Mesenchymal stem cell (in vitro differentiated cells and primary cell): ENCODE results near the gene KIT.

Experiments used
- DNase-seq: peaks from one replicate; pipeline ENCODE4 v3.0.0-alpha.2; 2013
- H2AFZ ChIP-seq: one replicate; pipeline ENCODE4 v1.6.1; 2013; ENCODE audit warnings: low read depth, mild to moderate bottlenecking, control low read depth, inconsistent platforms, low read length, moderate library complexity
- H2AK5ac ChIP-seq: 2 replicates; pipeline ENCODE4 v1.6.1; 2013; ENCODE audit warnings: low read length, moderate library complexity, mild to moderate bottlenecking, inconsistent platforms; ENCODE audit not compliant: severe bottlenecking
- H2BK120ac ChIP-seq: one replicate; pipeline ENCODE4 v1.6.1; 2013; ENCODE audit warnings: low read depth, mild to moderate bottlenecking, inconsistent platforms, low read length, moderate library complexity
- H2BK12ac ChIP-seq, 2 experiments: one replicate each; pipeline ENCODE4 v1.6.1; 2013; ENCODE audit warnings: inconsistent platforms in 2 of 2, low read length in 2 of 2, mild to moderate bottlenecking in 2 of 2, moderate library complexity in 2 of 2, control low read depth in 1 of 2
- H2BK15ac ChIP-seq: one replicate; pipeline ENCODE4 v1.6.1; 2013; ENCODE audit warnings: mild to moderate bottlenecking, low read depth, inconsistent platforms; ENCODE audit not compliant: poor library complexity, severe bottlenecking
- H2BK5ac ChIP-seq: 2 replicates; pipeline ENCODE4 v1.6.1; 2013; ENCODE audit warnings: low read depth, mild to moderate bottlenecking, low read length, control low read depth, inconsistent platforms; ENCODE audit not compliant: poor library complexity, severe bottlenecking
- H3K14ac ChIP-seq, 2 experiments: one replicate each; pipeline ENCODE4 v1.6.1; 2013; ENCODE audit warnings: inconsistent platforms in 2 of 2, low read length in 2 of 2, control low read depth in 1 of 2, mild to moderate bottlenecking in 1 of 2, moderate library complexity in 1 of 2
- H3K18ac ChIP-seq, 2 experiments: one replicate each; pipeline ENCODE4 v1.6.1; 2013; ENCODE audit warnings: inconsistent platforms in 2 of 2, low read length in 2 of 2, control low read depth in 1 of 2, low read depth in 1 of 2, mild to moderate bottlenecking in 1 of 2
- H3K23ac ChIP-seq, 2 experiments: one replicate each; pipeline ENCODE4 v1.6.1; 2013; ENCODE audit warnings: inconsistent platforms in 2 of 2, low read length in 2 of 2, mild to moderate bottlenecking in 2 of 2, moderate library complexity in 2 of 2, control low read depth in 1 of 2
- H3K27ac ChIP-seq: 2 replicates; pipeline ENCODE4 v1.5.1; 2013; ENCODE audit warnings: mild to moderate bottlenecking, moderate library complexity, low read length, control low read depth, inconsistent platforms; ENCODE audit not compliant: poor library complexity, severe bottlenecking
- H3K27me3 ChIP-seq, 2 experiments: 2 replicates each; pipeline versions ENCODE4 v1.6.1 to v1.7.0; 2013; ENCODE audit warnings: low read length in 2 of 2, mild to moderate bottlenecking in 2 of 2, moderate library complexity in 2 of 2, control low read depth in 1 of 2, inconsistent platforms in 1 of 2; ENCODE audit not compliant: control insufficient read depth in 1 of 2, insufficient read depth in 1 of 2
- H3K36me3 ChIP-seq, 2 experiments: 2 replicates each; pipeline versions ENCODE4 v1.6.1 to v1.7.0; 2013; ENCODE audit warnings: low read length in 2 of 2, control low read depth in 1 of 2, inconsistent platforms in 1 of 2, low read depth in 1 of 2, mild to moderate bottlenecking in 1 of 2; ENCODE audit not compliant: insufficient read depth in 2 of 2, control insufficient read depth in 1 of 2
- H3K4ac ChIP-seq, 2 experiments: one replicate each; pipeline ENCODE4 v1.6.1; 2013; ENCODE audit warnings: inconsistent platforms in 2 of 2, low read length in 2 of 2, mild to moderate bottlenecking in 2 of 2, moderate library complexity in 2 of 2, control low read depth in 1 of 2, low read depth in 1 of 2
- H3K4me1 ChIP-seq: 2 replicates; pipeline ENCODE4 v1.6.1; 2013; ENCODE audit warnings: low read depth, low read length, control low read depth; ENCODE audit not compliant: control insufficient read depth, insufficient read depth
- H3K4me2 ChIP-seq: 2 replicates; pipeline ENCODE4 v1.6.1; 2013; ENCODE audit warnings: low read length, mild to moderate bottlenecking, inconsistent platforms; ENCODE audit not compliant: poor library complexity, severe bottlenecking
- H3K4me3 ChIP-seq, 2 experiments: 2 replicates each; pipeline versions ENCODE4 v1.5.1 to v1.7.0; 2013; ENCODE audit warnings: low read length in 2 of 2, mild to moderate bottlenecking in 2 of 2, control low read depth in 1 of 2, low read depth in 1 of 2; ENCODE audit not compliant: insufficient read depth in 1 of 2
- H3K79me1 ChIP-seq: replicated peaks from 2 replicates; pipeline ENCODE4 v1.6.1; 2013; ENCODE audit warnings: mild to moderate bottlenecking, control low read depth, low read length, inconsistent platforms; ENCODE audit not compliant: poor library complexity, severe bottlenecking
- H3K9ac ChIP-seq: 2 replicates; pipeline ENCODE4 v1.7.0; 2013; ENCODE audit warnings: mild to moderate bottlenecking, low read length, moderate library complexity
- H3K9me3 ChIP-seq: 2 replicates; pipeline ENCODE4 v1.7.0; 2013; ENCODE audit warnings: mild to moderate bottlenecking, low read length; ENCODE audit not compliant: control insufficient read depth
- H4K8ac ChIP-seq: one replicate; pipeline ENCODE4 v1.6.1; 2013; ENCODE audit warnings: inconsistent platforms, mild to moderate bottlenecking, low read length, moderate library complexity
- H4K91ac ChIP-seq: one replicate; pipeline ENCODE4 v1.6.1; 2013; ENCODE audit warnings: mild to moderate bottlenecking, low read length, inconsistent platforms
- WGBS: methylation state at CpG from one replicate; pipeline ENCODE4 v1.1.7; 2013; ENCODE audit warnings: mixed read lengths; 5-methylcytosine and 5-hydroxymethylcytosine counted together

Gene KIT

DNA sequence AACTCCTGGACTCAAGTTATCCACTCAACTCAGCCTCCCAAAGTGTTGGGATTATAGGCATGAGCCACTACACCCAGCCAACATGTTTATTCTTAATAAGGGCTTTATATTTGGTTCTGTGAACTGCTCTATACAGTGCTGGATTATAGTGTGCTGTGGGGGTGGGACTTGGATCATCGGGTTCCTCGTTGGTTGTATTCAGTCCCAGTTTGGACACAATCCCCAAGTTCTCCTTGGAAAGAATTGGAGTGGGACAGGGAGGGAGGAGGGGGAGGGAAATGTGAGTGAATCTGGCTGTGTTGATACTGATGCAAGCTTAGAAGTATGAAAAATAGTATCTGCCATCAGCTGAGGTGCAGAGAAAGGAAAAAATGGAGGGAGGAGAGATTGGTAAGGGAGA, 121.3 kb downstream of the KIT start:
- Histone ChIP-seq H3K4me1 (no peaks in the 10 kb centered on the region), H2BK15ac (no peak overlapping the region), H2AK5ac (no peak overlapping the region), H3K9me3 (no peaks in the 10 kb centered on the region), H3K27ac (no peak overlapping the region), H2BK120ac (no peak overlapping the region), H3K4me3 (no peak overlapping the region), H3K14ac (no peak overlapping the region), H3K4ac (no peak overlapping the region), H3K9ac (no peak overlapping the region), H3K27me3 (peaks cover 0 to 4% of the 10 kb centered on the region in 2 experiments), H4K8ac (no peak overlapping the region), H3K4me2 (no peak overlapping the region), H3K36me3 (no peaks in the 10 kb centered on the region), H3K79me1 (no peaks in the 10 kb centered on the region), H2BK5ac (no peak overlapping the region), H2AFZ (no peak overlapping the region), H3K23ac (no peak overlapping the region), H4K91ac (no peak overlapping the region), H3K18ac (no peak overlapping the region), H2BK12ac (no peak overlapping the region)
- DNase-seq: no peak
- WGBS: 86% methylated on average over 2 of the region's 2 CpGs

DNA sequence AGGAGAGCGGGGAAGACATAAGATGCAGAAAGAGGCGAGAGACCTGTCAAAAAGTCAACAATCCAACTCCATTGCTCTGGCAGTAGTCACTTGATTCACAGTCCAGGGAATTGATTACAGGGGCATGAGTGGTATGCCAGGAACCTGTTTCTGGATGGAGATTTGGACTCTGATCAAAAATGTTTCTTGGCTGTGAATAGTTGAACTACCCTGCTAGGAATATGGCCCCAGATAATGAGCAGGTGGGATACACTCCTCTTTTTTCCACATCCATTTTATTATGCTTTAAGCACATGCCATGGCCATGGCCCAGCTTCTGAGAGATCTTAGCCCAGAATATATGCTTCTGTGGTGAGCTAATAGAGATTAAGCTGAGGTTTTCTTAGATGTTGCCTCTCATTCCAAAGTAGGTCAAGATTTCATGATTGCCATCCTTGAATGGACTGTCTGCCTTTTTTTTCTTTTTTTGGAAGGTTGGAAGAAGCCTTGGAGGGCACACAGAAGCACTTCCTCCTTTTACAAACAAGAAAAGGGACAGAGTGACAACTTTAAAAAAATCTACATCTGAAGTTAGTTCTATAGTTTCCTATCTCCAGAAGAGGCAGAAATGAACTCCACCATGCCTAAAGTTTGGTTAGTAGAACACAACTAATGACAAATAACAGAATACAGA, 121.9 kb downstream of the KIT start:
- H3K9ac ChIP-seq: no peak overlapping the region
- H3K4me1 ChIP-seq: no peaks in the 10 kb centered on the region
- no peaks in the 10 kb centered on the region for H3K79me1 ChIP-seq
- no peak overlapping the region for H2AK5ac ChIP-seq
- H3K23ac ChIP-seq: no peak overlapping the region
- no peak overlapping the region for H2BK12ac ChIP-seq
- no peak overlapping the region for H3K18ac ChIP-seq
- 94% methylated on average over 2 of the region's 2 CpGs for WGBS
- no peaks in the 10 kb centered on the region for H3K36me3 ChIP-seq
- no peak overlapping the region for H2AFZ ChIP-seq
- H2BK15ac ChIP-seq: no peak overlapping the region
- no peak overlapping the region for H4K8ac ChIP-seq
- no peak overlapping the region for H2BK5ac ChIP-seq
- no peak overlapping the region for H3K4ac ChIP-seq
- H3K27me3 ChIP-seq: peaks cover 0 to 4% of the 10 kb centered on the region in 2 experiments
- no peak overlapping the region for H3K27ac ChIP-seq
- no peak overlapping the region for H3K4me3 ChIP-seq
- no peak overlapping the region for H2BK120ac ChIP-seq
- DNase-seq: no peak
- no peaks in the 10 kb centered on the region for H3K9me3 ChIP-seq
- H4K91ac ChIP-seq: no peak overlapping the region
- no peak overlapping the region for H3K4me2 ChIP-seq
- no peak overlapping the region for H3K14ac ChIP-seq

DNA sequence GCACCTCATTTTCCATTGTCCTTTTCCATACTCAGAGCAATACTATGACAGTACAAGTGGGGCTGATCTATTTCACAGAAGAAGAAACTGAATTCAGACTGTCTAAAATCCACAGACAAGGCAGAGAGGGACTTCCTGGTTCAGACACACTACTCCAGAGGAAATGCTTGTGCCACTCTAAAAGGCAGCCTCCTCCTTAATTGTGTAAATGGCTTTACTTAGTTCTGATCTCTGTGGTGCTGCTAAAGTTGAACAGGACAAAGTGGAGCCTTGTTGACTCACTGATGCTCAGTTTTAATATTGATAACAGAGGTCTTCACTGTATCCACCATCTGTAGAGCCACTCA, 122.4 kb downstream of the KIT start:
- no peak overlapping the region for H2AFZ ChIP-seq
- DNase-seq: no peak
- no peaks in the 10 kb centered on the region for H3K9me3 ChIP-seq
- no peak overlapping the region for H2AK5ac ChIP-seq
- H3K23ac ChIP-seq: no peak overlapping the region
- no peak overlapping the region for H3K9ac ChIP-seq
- H3K27ac ChIP-seq: no peak overlapping the region
- no peak overlapping the region for H4K91ac ChIP-seq
- H3K4ac ChIP-seq: no peak overlapping the region
- no peak overlapping the region for H3K14ac ChIP-seq
- H3K79me1 ChIP-seq: no peaks in the 10 kb centered on the region
- no peak overlapping the region for H2BK5ac ChIP-seq
- H3K36me3 ChIP-seq: no peaks in the 10 kb centered on the region
- H4K8ac ChIP-seq: no peak overlapping the region
- no peak overlapping the region for H2BK12ac ChIP-seq
- H3K27me3 ChIP-seq: peaks cover 0 to 4% of the 10 kb centered on the region in 2 experiments
- no peak overlapping the region for H3K4me2 ChIP-seq
- no peak overlapping the region for H2BK15ac ChIP-seq
- no peak overlapping the region for H3K4me3 ChIP-seq
- H3K18ac ChIP-seq: no peak overlapping the region
- no peak overlapping the region for H2BK120ac ChIP-seq
- H3K4me1 ChIP-seq: no peaks in the 10 kb centered on the region

DNA sequence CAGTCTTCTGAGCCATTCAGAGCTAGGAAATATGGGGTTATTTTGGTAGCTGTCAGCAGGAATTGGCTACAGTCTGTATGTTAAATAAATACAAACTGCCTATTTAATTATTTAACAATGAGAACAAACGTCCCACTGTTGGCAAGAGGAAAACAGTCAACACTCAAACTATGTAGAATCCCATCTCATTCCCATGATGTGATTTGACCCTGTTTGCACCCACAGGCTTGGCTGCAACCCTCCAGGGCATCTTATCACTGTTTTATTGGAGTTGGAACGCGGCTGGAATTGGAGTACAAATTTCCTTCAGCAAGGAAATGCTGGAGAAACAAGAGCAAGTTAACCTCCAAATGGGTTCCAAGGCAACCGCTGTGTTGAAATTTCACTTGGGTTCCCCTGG, 124.0 kb downstream of the KIT start:
- H3K36me3 ChIP-seq: no peaks in the 10 kb centered on the region
- no peak overlapping the region for H3K18ac ChIP-seq
- no peak overlapping the region for H3K14ac ChIP-seq
- no peak overlapping the region for H2BK5ac ChIP-seq
- WGBS: 72% methylated on average over 4 of the region's 4 CpGs
- H3K9me3 ChIP-seq: no peaks in the 10 kb centered on the region
- peaks cover 0 to 4% of the 10 kb centered on the region in 2 experiments for H3K27me3 ChIP-seq
- H3K79me1 ChIP-seq: no peaks in the 10 kb centered on the region
- H2AK5ac ChIP-seq: no peak overlapping the region
- no peak overlapping the region for H3K4ac ChIP-seq
- H2BK12ac ChIP-seq: no peak overlapping the region
- H3K4me2 ChIP-seq: no peak overlapping the region
- H2BK120ac ChIP-seq: no peak overlapping the region
- H2BK15ac ChIP-seq: no peak overlapping the region
- no peak overlapping the region for H3K27ac ChIP-seq
- H4K91ac ChIP-seq: no peak overlapping the region
- H3K23ac ChIP-seq: no peak overlapping the region
- peak overlapping the region; percentile 52 for H3K9ac ChIP-seq
- DNase-seq: no peak
- H3K4me3 ChIP-seq: no peak overlapping the region
- H4K8ac ChIP-seq: no peak overlapping the region
- no peak overlapping the region for H2AFZ ChIP-seq
- no peaks in the 10 kb centered on the region for H3K4me1 ChIP-seq
